ENCODE measurements around the gene SYT13.
A peak's percentile ranks its signal among the peaks of the same experiment; 100 is the strongest.

The SYT13 gene

GRCh38 chr11:45305874-45306623 lies 19.9 kb upstream of the SYT13 start:
- FAIRE-seq: no peak

GRCh38 chr11:45304992-45305335 lies 18.8 kb upstream of the SYT13 start:
- no peak for FAIRE-seq

GRCh38 chr11:45304111-45304991 lies 18.2 kb upstream of the SYT13 start:
- FAIRE-seq: no peak

- FAIRE-seq: no peak
Observed at GRCh38 chr11:45303316-45303715, 17.2 kb upstream of the SYT13 start.

- FAIRE-seq: no peak
Observed at GRCh38 chr11:45301537-45302246, 15.6 kb upstream of the SYT13 start.

GRCh38 chr11:45300715-45301114 lies 14.6 kb upstream of the SYT13 start:
- no peak for FAIRE-seq

GRCh38 chr11:45298718-45299117 lies 12.6 kb upstream of the SYT13 start:
- FAIRE-seq: no peak

- no peak for FAIRE-seq
Observed at GRCh38 chr11:45296075-45296474, 9.9 kb upstream of the SYT13 start.

GRCh38 chr11:45294499-45294898 lies 8.4 kb upstream of the SYT13 start:
- FAIRE-seq: no peak

GRCh38 chr11:45293566-45294192 lies 7.5 kb upstream of the SYT13 start:
- peak; percentile 70 for FAIRE-seq

GRCh38 chr11:45290586-45290985 lies 4.4 kb upstream of the SYT13 start:
- no peak for FAIRE-seq

- FAIRE-seq: no peak
Observed at GRCh38 chr11:45289369-45289768, 3.2 kb upstream of the SYT13 start.

GRCh38 chr11:45288339-45288738 lies 2.2 kb upstream of the SYT13 start:
- FAIRE-seq: no peak

GRCh38 chr11:45287316-45287903 lies 1.3 kb upstream of the SYT13 start:
- FAIRE-seq: no peak

- FAIRE-seq: no peak
Observed at GRCh38 chr11:45285250-45285828, 802 bp downstream of the SYT13 start.

- no peak for FAIRE-seq
Observed at GRCh38 chr11:45282081-45282480, 4.1 kb downstream of the SYT13 start.

GRCh38 chr11:45280449-45280848 lies 5.7 kb downstream of the SYT13 start:
- no peak for FAIRE-seq

- FAIRE-seq: no peak
Observed at GRCh38 chr11:45279645-45280044, 6.5 kb downstream of the SYT13 start.

GRCh38 chr11:45278714-45279113 lies 7.4 kb downstream of the SYT13 start:
- FAIRE-seq: no peak

GRCh38 chr11:45275828-45276227 lies 10.3 kb downstream of the SYT13 start:
- FAIRE-seq: no peak

GRCh38 chr11:45274206-45274605 lies 11.9 kb downstream of the SYT13 start:
- no peak for FAIRE-seq

GRCh38 chr11:45273509-45273908 lies 12.6 kb downstream of the SYT13 start:
- FAIRE-seq: no peak

All from TTC549 (cell line).